HG02610 (cell line): ENCODE measurements around the gene ZNF730.
"Not testable (repeated sequence)": the region's sequence is repeated elsewhere in the genome, so short reads cannot be mapped to it uniquely, and the experiment has no call there.

Experiments
- ATAC-seq: cut with Tn5 transposase; IDR thresholded peaks from one replicate; pipeline ENCODE4 v1.9.1; 2021; ENCODE audit warnings: mild to moderate bottlenecking, moderate library complexity; ENCODE audit not compliant: unreplicated experiment

The ZNF730 gene

GRCh38 chr19:23116802-23117571, at the start of gene ZNF730:
TSS of gene ZNF730 (plus strand) at chr19:23117025. CDS start at chr19:23117174, 149 bp downstream.
- no peak for ATAC-seq

- no peak for ATAC-seq
Measured at GRCh38 chr19:23070353-23071146, 46.3 kb upstream of the ZNF730 start.

GRCh38 chr19:23071147-23071511, 45.7 kb upstream of the ZNF730 start:
- no peak for ATAC-seq

GRCh38 chr19:23075031-23075733, 41.6 kb upstream of the ZNF730 start:
- no peak for ATAC-seq

- ATAC-seq: not testable (repeated sequence)
Measured at GRCh38 chr19:23077776-23078175, 39.0 kb upstream of the ZNF730 start.

GRCh38 chr19:23093832-23094231, 23.0 kb upstream of the ZNF730 start:
- no peak for ATAC-seq

- ATAC-seq: no peak
Measured at GRCh38 chr19:23095418-23095817, 21.4 kb upstream of the ZNF730 start.

- ATAC-seq: no peak
Measured at GRCh38 chr19:23098286-23098685, 18.5 kb upstream of the ZNF730 start.

- ATAC-seq: no peak
Measured at GRCh38 chr19:23098988-23099387, 17.8 kb upstream of the ZNF730 start.

- no peak for ATAC-seq
Measured at GRCh38 chr19:23099966-23100365, 16.9 kb upstream of the ZNF730 start.

- ATAC-seq: no peak
Measured at GRCh38 chr19:23101241-23101640, 15.6 kb upstream of the ZNF730 start.

- no peak for ATAC-seq
Measured at GRCh38 chr19:23118400-23118799, 1.6 kb downstream of the ZNF730 start.

- ATAC-seq: not testable (repeated sequence)
Measured at GRCh38 chr19:23134211-23134610, 17.4 kb downstream of the ZNF730 start.

GRCh38 chr19:23145617-23146415, 29.0 kb downstream of the ZNF730 start:
- no peak for ATAC-seq

- ATAC-seq: no peak
Measured at GRCh38 chr19:23160766-23161165, 43.9 kb downstream of the ZNF730 start.

- not testable (repeated sequence) for ATAC-seq
Measured at GRCh38 chr19:23168286-23168685, 51.5 kb downstream of the ZNF730 start.

- no peak for ATAC-seq
Measured at GRCh38 chr19:23183251-23183650, 66.4 kb downstream of the ZNF730 start.

- ATAC-seq: no peak
Measured at GRCh38 chr19:23190341-23190740, 73.5 kb downstream of the ZNF730 start.
